Right renal pelvis (tissue), 4 donors: ENCODE measurements around the gene HSPA1A. TPM values are rescaled to one million over a fixed set of nuclear protein-coding genes. Genes with fewer than 3 reads are reported as not detected.
"Not testable (repeated sequence)": the region's sequence is repeated elsewhere in the genome, so short reads cannot be mapped to it uniquely, and the experiment has no call there.

Experiments used
- DNase-seq, 4 donors: peaks; one replicate each; pipeline ENCODE4 v3.0.0-alpha.2; 2013; ENCODE audit warnings: low read depth in 4 of 4, low spot score in 3 of 4, missing footprints in 1 of 4
- polyA plus RNA-seq, 4 donors: library from polyadenylated mRNA; unstranded; fragments of 120-200 nt; gene quantifications; one replicate each; pipeline ENCODE4 v1.2.1, GENCODE V29; 2013; ENCODE audit not compliant: insufficient read length in 4 of 4

Gene HSPA1A
- polyA plus RNA-seq, 4 donors = 93.4 to 143 (median 105) TPM

DNA sequence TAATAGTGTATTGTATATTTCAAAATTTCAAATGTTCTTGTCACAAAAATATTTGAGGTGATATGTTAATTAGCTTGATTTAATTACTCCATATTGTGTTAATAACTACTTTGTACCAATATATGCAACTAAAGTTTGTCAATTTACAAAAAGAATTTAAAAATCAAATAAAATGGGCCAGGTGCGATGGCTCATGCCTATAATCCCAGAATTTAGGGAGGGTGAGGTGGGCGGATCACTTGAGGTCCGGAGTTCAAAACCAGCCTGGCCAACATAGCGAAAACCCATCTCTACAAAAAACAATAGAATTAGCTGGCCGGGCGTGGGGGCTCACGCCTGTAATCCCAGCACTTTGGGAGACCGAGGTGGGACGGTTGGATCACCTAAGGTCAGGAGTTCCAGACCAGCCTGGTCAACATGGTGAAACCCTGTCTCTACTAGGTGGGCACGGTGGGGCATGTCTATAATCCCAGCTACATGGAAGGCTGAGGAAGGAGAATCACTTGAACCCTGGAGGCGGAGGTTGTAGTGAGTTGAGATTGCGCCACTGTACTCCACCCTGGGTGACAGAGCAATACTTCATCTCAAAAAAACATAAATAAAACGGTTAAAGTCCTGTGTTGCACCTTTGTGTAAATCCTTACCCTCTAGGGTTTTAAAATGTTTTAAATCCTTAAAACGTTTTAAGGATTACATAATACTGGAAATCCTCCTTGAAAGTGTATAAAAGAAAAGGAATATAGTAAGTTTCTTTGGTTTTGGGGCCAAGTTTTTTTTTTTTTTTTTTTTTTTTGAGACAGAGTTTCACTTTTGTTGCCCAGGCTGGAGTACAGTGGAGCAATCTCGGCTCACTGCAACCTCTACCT, 16.2 kb downstream of the HSPA1A start:
- no peak for DNase-seq

DNA sequence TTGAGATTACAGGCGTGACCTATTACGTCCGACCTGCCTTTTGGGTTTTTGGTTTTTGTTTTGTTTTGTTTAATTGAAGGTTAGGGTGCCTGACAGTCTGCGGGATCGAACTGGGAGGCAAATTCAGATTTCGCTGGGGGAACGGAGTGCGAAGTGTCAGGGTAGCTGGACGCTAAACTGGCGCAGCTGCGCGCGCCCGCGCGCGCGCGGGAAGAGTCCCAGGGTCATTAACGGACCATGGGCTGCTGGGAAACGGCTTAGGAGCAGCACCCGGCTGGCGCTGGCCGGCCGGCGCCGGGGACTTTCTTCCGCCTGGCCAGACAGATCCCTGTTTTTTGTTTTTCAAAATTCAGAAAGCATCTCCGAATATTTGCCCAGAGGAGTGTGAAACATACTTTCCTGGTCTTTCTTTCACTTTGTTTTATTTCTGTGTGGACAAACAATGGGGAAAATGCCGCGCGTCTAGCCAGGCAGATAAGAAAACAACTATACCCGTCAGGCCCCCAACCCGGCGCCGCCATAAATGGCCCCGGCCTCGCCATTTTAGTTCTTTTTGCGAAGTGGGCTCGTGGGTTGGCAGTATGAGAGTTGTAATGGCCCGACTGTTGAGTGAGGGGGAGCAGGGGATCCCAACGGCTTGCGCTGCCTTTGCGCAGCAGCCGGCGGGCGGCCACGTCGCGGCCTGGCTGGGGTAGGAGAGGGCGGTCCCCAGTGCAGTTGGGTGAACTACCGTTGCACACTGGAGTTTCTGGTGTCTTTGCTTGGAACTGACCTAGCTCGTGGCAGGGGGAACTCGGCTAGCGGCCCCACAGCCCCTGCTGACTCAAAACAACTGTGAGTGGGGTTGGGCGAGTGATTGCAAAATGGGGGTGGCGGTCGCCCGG, 19.3 kb downstream of the HSPA1A start:
- peak; percentile 87 to 91 (median 88) for DNase-seq

DNA sequence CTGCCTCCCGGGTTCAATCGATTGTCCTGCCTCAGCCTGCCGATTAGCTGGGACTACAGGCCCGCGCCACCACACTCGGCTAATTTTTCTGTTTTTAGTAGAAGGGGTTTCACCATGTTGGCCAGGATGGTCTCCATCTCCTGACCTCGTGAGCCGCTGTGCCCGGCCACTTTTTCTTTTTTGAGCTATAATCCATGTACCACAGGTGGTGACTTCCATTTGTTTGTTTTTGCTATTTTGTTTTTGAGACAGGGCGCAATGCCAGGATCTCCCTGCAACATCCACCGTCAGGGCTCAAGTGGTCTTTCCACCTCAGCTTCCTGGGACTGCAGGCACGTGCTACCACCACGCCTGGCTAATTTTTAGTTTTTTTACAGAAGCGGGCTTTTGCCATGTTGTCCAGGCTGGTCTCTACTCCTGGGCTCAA, 20.7 kb downstream of the HSPA1A start:
- no peak for DNase-seq

DNA sequence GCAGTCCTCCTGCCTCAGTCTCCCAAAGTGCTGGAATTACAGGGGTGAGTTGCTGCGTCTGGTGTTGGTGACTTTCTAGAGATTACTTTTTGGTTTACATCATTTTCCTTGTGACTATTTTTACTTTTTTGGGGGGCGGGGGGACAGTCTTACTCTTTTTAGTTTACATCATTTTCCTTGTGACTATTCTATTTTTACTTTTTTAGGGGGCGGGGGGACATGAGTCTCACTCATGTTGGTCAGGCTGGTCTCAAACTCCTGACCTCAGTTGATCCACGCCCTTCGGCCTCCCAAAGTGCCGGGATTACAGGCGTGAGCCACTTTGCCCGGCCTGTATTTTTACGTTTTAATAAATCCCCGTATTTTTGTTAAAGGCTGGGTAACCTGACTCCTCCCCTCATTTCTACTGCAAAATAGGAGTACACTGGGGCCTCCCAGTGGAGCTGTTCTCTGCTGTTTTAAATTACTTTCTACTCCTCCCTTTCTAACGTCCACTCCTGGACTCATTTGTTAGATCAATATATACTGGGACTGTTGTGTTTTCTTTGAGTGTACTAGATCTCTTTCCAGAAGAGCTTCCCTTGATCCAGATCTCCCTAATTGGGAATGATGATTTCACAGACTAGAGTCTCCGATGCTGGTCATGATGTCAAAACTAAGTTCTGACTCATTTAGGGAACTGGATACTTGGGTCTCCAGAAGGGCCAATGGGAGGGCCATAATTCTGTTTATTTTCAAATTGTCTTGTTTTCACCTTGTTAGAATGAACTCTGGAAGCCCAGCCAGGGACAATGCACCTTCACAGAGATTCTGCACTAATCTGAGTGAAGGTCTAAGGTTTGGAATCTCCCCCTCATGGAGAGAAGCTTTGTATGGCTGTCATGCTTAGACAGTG, 21.4 kb downstream of the HSPA1A start:
- no peak for DNase-seq

DNA sequence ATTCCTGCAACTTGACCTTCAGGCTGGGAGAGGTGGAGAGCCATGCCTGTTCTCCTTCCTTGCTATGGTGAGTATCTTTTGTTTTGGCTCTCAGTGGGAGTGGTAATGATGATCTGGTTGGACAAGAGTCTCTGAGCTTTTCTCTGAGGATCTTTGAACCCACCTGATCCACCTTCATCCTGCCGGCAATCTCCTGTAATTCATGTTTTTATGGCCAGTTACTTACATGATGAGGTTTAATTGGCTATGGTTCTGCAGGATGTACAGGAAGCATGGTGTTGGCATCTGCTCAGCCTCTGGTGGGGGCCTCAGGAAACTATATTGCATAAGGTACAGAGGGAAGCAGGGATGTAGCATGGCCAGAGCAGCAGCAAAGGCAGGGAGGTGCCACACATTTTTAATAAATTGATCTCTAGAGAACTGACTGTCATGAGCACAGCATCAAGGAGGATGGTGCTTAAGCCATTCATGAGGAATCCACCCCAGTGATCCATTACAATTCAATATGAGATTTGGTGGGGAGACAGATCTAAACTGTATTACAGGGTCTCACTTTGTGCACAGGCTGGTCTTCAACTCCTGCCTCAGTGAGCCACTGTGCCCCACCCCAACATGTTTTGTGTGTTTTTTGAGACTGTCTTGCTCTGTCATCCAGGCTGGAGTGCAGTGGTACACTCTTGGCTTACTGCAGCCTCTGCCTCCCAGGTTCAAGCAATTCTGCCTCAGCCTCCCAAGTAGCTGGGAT, 22.2 kb downstream of the HSPA1A start:
- no peak for DNase-seq

DNA sequence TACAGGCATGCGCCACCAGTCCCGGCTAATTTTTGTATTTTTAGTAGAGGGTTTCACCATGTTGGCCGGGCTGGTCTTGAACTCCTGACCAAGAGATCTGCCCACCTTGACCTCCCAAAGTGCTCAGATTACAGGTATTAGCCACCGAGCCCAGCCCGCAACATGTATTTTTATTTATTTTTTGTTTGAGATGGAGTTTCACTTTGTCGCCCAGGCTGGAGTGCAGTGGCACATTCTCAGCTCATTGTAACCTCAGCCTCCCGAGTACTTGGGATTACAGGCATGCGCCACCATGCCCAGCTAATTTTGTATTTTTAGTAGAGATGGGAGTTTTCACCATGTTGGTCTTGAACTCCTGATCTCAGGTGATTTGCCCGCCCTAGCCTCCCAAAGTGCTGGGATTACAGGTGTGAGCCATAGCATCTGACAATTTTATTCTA, 22.8 kb downstream of the HSPA1A start:
- not testable (repeated sequence) for DNase-seq

DNA sequence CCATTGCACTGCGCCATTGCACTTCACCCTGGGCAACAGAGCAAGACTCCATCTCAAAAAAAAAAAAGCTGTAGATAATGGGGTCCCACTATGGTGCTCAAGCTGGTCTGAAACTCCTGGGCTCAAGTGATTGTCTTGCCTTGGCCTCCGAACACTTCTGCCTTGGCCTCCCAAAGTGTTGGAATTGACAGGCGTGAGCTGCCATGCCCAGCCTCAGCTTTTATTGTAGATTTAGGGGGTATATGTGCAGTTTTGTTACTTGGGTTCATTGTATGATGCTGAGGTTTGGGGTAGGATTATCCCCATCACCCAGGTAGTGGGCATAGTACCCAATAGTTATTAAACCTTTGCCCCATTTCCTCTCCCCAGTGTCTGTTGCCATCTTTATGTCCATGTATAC, 23.6 kb downstream of the HSPA1A start:
- no peak for DNase-seq

DNA sequence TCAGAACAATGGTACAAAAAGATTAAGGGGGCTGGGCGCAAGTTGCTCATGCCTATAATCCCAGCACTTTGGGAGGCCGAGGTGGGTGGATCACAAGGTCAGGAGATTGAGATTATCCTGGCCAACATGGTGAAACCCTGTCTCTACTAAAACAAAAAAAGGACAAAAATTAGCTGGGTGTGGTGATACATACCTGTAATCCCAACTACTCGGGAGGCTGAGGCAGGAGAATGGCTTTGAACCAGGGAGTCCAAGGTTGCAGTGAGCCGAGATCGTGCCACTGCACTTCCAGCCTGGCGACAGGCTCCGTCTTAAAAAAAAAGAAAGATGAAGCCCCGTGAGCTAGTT, 24.4 kb downstream of the HSPA1A start:
- DNase-seq = not testable (repeated sequence)

DNA sequence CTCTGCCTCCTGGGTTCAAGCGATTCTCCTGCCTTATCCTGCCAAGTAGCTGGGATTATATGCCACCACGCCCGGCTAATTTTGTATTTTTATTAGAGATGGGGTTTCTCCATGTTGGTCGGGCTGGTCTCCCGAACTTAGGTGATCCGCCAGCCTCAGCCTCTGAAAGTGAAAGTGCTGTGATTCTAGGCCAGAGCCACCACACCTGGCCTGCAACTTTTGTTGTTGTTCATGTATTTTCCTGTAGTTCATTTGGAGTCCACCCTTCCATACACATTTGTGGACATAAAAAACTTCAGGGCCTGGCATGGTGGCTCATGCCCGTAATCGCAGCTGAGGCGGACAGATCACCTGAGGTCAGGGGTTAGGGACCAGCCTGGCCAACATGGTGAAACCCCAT, 26.7 kb downstream of the HSPA1A start:
- DNase-seq = no peak

DNA sequence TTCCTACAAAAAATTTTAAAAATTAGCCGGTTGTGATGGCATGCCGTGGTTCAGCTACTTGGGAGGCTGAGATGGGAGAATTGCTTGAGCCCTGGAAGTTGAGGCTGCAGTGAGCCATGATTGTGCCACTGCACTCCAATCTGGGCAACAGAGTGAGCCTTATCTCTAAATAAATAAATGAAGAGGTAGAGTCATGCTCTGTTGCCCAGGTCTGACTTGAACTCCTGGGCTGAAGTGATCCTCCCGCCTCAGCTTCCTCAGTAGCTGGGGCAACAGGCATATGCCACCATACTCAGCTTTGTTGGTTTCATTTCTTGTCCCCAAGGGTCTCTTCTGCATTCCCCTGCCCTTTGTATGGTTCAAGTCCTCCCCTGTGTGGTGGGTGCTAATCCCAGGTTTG, 29.2 kb downstream of the HSPA1A start:
- no peak for DNase-seq

DNA sequence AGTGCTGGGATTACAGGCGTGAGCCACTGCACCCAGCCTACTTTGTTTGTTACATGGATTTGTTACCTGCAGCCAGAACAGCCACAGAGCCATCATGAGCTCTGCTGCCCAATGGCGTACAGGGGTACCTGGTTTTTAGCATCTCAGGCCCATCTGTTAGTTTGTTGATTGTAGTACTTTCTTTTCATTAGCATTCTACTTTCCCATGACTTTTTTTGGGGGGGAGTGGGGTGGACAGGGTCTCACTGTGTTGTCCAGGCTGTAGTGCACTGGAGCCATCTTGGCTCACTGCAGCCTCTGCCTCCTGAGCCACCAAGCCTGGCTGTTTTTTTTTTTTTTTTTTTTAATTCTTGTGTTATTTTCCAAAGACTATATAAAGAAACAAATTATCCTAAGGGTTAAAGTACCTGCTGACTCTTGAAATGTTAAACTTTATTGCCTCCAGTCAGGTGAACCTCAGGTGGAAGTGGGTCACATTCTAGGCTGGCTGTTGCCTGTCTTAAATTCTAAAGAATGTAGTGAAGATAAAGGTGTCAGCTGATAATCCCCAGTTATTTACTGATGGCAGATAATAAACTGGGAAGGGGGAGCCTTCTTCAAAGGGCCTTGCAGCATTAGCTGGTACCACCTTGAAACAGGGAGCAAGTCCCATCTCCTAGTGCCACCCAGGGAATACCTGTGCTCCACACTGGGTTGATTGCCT, 32.1 kb downstream of the HSPA1A start:
- DNase-seq = no peak

DNA sequence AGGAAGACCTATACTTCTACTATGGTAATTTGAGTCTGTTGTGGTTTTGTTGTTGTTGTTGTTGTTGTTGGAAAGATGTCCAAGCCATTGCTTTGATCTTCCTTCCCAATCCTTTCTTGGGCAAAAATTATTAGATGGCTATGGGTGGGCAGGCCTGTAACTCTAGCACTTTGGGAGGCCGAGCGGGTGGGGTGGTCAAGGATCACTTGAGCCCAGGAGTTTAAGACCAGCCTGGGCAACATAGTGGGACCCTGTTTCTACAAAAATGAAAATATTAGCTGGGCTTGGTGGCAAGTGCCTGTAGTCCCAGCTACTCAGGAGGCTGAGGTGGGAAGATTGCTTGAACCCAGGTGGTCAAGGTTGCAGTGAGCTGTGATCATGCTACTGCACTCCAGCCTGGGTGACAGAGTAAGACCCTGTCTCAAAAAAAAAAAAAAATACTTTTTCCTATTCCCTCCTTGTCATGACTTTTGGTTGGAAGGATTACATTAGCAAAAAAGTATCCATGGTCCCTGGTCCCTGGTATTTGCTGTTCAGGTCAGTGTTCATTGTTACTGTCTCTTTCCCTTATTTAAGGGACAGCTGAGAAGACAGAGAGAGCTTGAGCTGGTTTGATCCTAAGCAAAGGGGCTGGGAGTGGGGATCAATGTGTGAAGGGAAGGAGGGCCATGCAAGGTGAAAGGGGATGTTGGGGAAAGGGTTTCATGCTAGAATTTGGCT, 35.6 kb downstream of the HSPA1A start:
- DNase-seq = no peak

DNA sequence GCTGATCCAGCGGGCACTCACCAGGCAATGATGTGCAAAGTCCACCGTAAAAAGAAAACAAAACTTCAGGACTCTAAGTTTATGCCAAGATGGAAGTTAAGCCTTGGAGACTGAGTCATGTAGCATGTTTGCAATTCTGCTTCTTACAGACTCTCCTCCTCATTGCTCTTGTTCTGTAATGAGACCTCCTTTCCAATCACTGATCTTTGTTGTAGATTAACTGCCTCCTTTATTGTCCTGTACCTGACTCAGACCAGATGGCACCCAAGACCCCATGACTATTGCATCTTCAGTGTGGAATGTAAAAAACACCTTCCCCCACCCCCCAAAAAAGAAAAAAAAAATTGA, 36.1 kb downstream of the HSPA1A start:
- no peak for DNase-seq

DNA sequence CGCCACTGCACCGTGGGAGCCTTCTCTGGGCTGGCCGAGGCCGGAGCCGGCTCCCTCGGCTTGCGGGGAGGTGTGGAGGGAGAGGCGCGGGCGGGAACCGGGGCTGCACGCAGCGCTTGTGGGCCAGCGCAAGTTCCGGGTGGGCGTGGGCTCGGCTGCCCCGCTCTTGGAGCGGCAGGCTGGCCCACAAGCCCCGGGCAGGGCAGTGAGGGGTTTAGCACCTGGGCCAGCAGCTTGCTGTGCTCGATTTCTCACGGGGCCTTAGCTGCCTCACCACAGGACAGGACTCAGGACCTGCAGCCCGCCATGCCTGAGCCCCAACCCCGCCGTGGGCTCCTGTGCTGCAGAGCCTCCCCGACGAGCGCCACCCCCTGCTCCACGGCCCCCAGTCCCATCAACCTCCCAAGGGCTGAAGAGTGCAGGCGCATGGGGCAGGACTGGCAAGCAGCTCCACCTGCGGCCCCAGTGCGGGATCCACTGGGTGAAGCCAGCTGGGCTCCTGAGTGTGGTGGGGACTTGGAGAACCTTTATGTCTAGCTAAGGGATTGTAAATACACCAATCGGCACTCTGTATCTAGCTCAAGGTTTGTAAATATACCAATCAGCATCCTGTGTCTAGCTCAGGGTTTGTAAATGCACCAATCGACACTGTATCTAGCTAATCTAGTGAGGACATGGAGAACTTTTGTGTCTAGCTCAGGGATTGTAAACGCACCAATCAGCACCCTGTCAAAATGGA, 36.8 kb downstream of the HSPA1A start:
- DNase-seq = not testable (repeated sequence)

DNA sequence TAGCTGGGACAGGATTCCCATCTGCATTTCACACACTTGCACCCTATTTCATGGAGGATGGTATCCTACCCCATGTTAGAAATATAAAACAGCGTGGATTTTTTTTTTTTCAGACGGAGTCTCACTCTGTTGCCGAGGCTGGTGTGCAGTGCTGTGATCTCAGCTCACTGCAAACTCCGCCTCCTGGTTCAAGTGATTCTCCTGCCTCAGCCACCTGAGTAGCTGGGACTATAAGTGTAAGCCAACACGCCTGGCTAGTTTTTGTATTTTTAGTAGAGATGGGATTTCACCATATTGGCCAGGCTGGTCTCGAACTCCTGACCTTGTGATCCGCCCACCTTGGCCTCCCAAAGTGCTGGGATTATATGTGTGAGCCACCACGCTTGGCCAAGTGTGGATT, 42.4 kb downstream of the HSPA1A start:
- DNase-seq = not testable (repeated sequence)

DNA sequence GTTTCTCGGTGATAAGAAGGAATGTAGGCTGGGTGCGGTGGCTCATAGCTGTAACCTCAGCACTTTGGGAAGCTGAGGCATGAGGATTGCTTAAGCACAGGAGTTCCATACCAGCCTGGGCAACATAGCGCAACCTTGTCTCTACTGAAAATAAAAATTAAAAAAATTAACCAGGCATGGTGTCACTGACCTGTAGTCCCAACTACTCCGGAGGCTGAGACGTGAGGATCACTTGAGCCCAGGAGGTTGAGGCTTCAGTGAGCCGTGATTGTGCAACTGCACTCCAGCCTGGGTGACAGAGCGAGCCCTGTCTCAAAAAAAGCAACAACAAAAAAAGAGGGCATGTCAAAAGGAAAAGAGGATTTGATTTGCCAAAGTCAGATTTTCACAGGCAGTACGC, 43.4 kb downstream of the HSPA1A start:
- no peak for DNase-seq

DNA sequence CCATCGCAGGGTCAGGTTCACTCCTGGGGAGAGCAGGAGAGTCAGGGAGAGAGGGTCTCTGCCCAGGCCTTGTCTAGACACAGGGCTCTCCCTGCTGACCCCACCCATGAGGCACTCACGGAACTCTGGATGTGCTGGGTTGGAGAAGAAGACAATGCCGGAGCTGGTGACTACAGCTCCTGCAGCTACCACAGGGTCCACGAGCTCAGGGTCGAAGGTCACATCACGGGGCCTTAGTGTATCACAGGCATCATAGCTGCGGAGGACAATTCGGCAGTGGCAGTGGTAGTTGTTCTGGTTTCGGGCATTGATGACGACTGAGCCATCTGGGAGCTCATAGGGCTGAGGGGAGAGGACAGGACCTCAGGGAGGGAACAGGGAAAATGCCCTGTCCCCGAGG, 44.6 kb downstream of the HSPA1A start:
- no peak for DNase-seq

DNA sequence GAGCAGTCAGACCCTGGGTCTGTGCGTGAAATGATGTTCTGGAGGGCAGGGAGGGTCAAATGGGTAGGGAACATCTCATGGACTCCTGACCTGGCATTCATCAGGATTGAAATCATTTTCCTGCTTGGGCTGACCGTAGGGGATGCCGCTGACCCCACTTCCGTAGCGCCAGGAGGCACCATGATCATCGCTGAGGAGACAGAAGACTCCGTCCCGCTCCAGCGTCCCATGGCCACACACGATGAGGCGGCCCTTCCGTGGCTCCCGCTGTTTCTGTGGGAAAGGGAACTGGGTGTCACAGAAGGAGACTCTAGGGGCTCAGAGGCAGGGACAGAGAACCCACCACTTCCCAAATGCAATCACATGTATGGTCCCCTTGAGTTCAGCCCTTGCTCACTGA, 45.0 kb downstream of the HSPA1A start:
- DNase-seq = no peak
